ENCODE data around the gene FMN1. TPM values are rescaled to one million over a fixed set of nuclear protein-coding genes. Genes with fewer than 3 reads are reported as not detected.

The FMN1 gene
- total and polyA plus RNA-seq, 10 donors: 0.43 to 42.1 (median 8.6) TPM

- Histone ChIP-seq H3K4me1 (no peaks in the 10 kb centered on the region), H3K36me3 (no peaks in the 10 kb centered on the region), H3K27ac (no peak overlapping the region), H3K27me3 (replicated peaks in 1 of 7) (no peaks in the 10 kb centered on the region), H3K9me3 (no peaks in the 10 kb centered on the region), H3K4me3 (no peak overlapping the region)
- TF ChIP-seq POLR2AphosphoS5 (IDR thresholded peaks at IDR 0.05) (no peak), POLR2A (IDR thresholded peaks at IDR 0.05) (no peak), CTCF (IDR thresholded peaks at IDR 0.05 in 8 of 11, conservative IDR thresholded peaks at IDR 0.05 in 3 of 11) (no peak)
- DNase-seq: no peak
- WGBS, 5 donors: 89 to 93% (median 90%) methylated on average over 3 of the region's 3 CpGs
- intact Hi-C loops (cut with DNase I; ENCODE audit: low total_unique reads): no loop called here
These were observed 24.9 kb downstream of the FMN1 start for GRCh38 chr15:33169625-33170024.

- intact Hi-C loops (cut with DNase I; ENCODE audit: low total_unique reads): no loop called here
- WGBS, 5 donors: 69 to 82% (median 78%) methylated on average over 2 of the region's 2 CpGs
- H3K9me3 ChIP-seq: no peaks in the 10 kb centered on the region
These were observed 26.1 kb downstream of the FMN1 start for GRCh38 chr15:33168444-33168843.

GRCh38 chr15:33163816-33164215 lies 30.7 kb downstream of the FMN1 start:
- peaks cover 0 to 25% (median 3%) of the 10 kb centered on the region in 6 donors for H3K4me1 ChIP-seq
- WGBS, 5 donors: 80 to 91% (median 83%) methylated on average over 3 of the region's 3 CpGs

More at GRCh38 chr15:33168444-33168843, 26.1 kb downstream of the FMN1 start:
- no peak overlapping the region for H3K4me3 ChIP-seq
- DNase-seq: no peak
- no peak overlapping the region for H3K27ac ChIP-seq
- H3K36me3 ChIP-seq: no peaks in the 10 kb centered on the region
- H3K27me3 ChIP-seq (replicated peaks in 1 of 7): no peaks in the 10 kb centered on the region
- no peaks in the 10 kb centered on the region for H3K4me1 ChIP-seq
- TF ChIP-seq POLR2AphosphoS5 (IDR thresholded peaks at IDR 0.05): no peak

GRCh38 chr15:33161209-33161608 lies 33.3 kb downstream of the FMN1 start:
- intact Hi-C loops (cut with DNase I; ENCODE audit: low total_unique reads): no loop called here
- no peak for DNase-seq
- Histone ChIP-seq H3K4me1 (peaks cover 0 to 36% (median 3%) of the 10 kb centered on the region in 6 donors), H3K36me3 (no peaks in the 10 kb centered on the region), H3K4me3 (no peak overlapping the region), H3K27me3 (replicated peaks in 1 of 7) (peaks cover 0 to 13% (median 0%) of the 10 kb centered on the region in 7 donors), H3K27ac (no peak overlapping the region), H3K9me3 (no peaks in the 10 kb centered on the region)
- TF ChIP-seq CTCF (IDR thresholded peaks at IDR 0.05 in 8 of 11, conservative IDR thresholded peaks at IDR 0.05 in 3 of 11): no peak
- TF ChIP-seq POLR2A (IDR thresholded peaks at IDR 0.05): no peak
- TF ChIP-seq POLR2AphosphoS5 (IDR thresholded peaks at IDR 0.05): no peak
- 85 to 96% (median 93%) methylated on average over 3 of the region's 3 CpGs for WGBS, 5 donors

More at GRCh38 chr15:33163816-33164215, 30.7 kb downstream of the FMN1 start:
- peaks cover 0 to 1% (median 0%) of the 10 kb centered on the region in 7 donors for H3K27me3 ChIP-seq (replicated peaks in 1 of 7)
- H3K27ac ChIP-seq: no peak overlapping the region
- no peak overlapping the region for H3K4me3 ChIP-seq
- no peaks in the 10 kb centered on the region for H3K36me3 ChIP-seq
- no peak for TF ChIP-seq CTCF (IDR thresholded peaks at IDR 0.05 in 8 of 11, conservative IDR thresholded peaks at IDR 0.05 in 3 of 11)
- no peak for TF ChIP-seq POLR2A (IDR thresholded peaks at IDR 0.05)
- no peak for TF ChIP-seq POLR2AphosphoS5 (IDR thresholded peaks at IDR 0.05)
- intact Hi-C loops (cut with DNase I; ENCODE audit: low total_unique reads): no loop called here
- H3K9me3 ChIP-seq: no peaks in the 10 kb centered on the region
- DNase-seq: no peak
